ENCODE results near the gene CERK.

CERK gene

GRCh38 chr22:46672731-46673130, 65.3 kb downstream of the CERK start:
- Histone ChIP-seq H3K27ac (ENCODE audit: insufficient read depth in 1 of 2, low read depth in 1 of 2, low read length in 2 of 2, poor library complexity in 1 of 2, severe bottlenecking in 2 of 2) (no peak overlapping the region), H3K9me3 (ENCODE audit: control extremely low read depth in 1 of 5, control insufficient read depth in 4 of 5, insufficient read depth in 2 of 5, low read depth in 1 of 5, low read length in 4 of 5) (no peaks in the 10 kb centered on the region), H3K4me3 (ENCODE audit: control insufficient read depth in 1 of 7, extremely low read depth in 1 of 7, insufficient read depth in 4 of 7, low read depth in 2 of 7, low read length in 6 of 7) (peak overlapping the region in 1 of 7 experiments; percentile 16), H3K36me3 (ENCODE audit: control insufficient read depth in 4 of 4, insufficient read depth in 4 of 4, low read length in 3 of 4) (peaks cover 3 to 59% (median 33%) of the 10 kb centered on the region in 4 experiments), H3K4me1 (ENCODE audit: control extremely low read depth in 1 of 4, control insufficient read depth in 4 of 4, insufficient read depth in 4 of 4, low read length in 3 of 4) (peaks cover 0 to 60% (median 50%) of the 10 kb centered on the region in 4 experiments), H3K27me3 (replicated peaks in 2 of 5; ENCODE audit: control insufficient read depth in 4 of 5, insufficient read depth in 5 of 5, low read length in 4 of 5) (no peaks in the 10 kb centered on the region)
- ChIA-PET CTCF (interaction anchor here (0.8 to 1.5 kb wide), 2 partner anchors 13 to 109 kb away, joined by 3 to 4 read pairs; no protein-coding TSS in a partner anchor), POLR2A (interaction anchor here (0.6 to 1.1 kb wide), 2 partner anchors 17 to 600 kb away, joined by 3 to 4 read pairs; no protein-coding TSS in a partner anchor)
- WGBS (ENCODE audit: insufficient coverage) = 58% methylated on average over 15 of the region's 18 CpGs
- peak in 2 of 3 donors; percentile 49 to 67 for DNase-seq

- Histone ChIP-seq H3K27me3 (replicated peaks in 2 of 5; ENCODE audit: control insufficient read depth in 4 of 5, insufficient read depth in 5 of 5, low read length in 4 of 5) (no peaks in the 10 kb centered on the region), H3K4me3 (ENCODE audit: control insufficient read depth in 1 of 7, extremely low read depth in 1 of 7, insufficient read depth in 4 of 7, low read depth in 2 of 7, low read length in 6 of 7) (no peak overlapping the region), H3K4me1 (ENCODE audit: control extremely low read depth in 1 of 4, control insufficient read depth in 4 of 4, insufficient read depth in 4 of 4, low read length in 3 of 4) (peaks cover 0 to 52% (median 47%) of the 10 kb centered on the region in 4 experiments), H3K27ac (ENCODE audit: insufficient read depth in 1 of 2, low read depth in 1 of 2, low read length in 2 of 2, poor library complexity in 1 of 2, severe bottlenecking in 2 of 2) (no peak overlapping the region), H3K9me3 (ENCODE audit: control extremely low read depth in 1 of 5, control insufficient read depth in 4 of 5, insufficient read depth in 2 of 5, low read depth in 1 of 5, low read length in 4 of 5) (no peaks in the 10 kb centered on the region), H3K36me3 (ENCODE audit: control insufficient read depth in 4 of 4, insufficient read depth in 4 of 4, low read length in 3 of 4) (peaks cover 4 to 59% (median 32%) of the 10 kb centered on the region in 4 experiments)
- whole genome bisulfite sequencing (ENCODE audit: insufficient coverage) = 80% methylated on average over 15 of the region's 17 CpGs
- DNase-seq = no peak
- POLR2A ChIA-PET = interaction anchor here (1.1 kb wide), 1 partner anchor 16 kb away, joined by 3 read pairs; no protein-coding TSS in a partner anchor
- CTCF ChIA-PET = interaction anchor here (1.0 to 1.5 kb wide), 2 partner anchors 20 to 108 kb away, joined by 3 to 4 read pairs; no protein-coding TSS in a partner anchor
Measured at GRCh38 chr22:46671824-46672432, 66.1 kb downstream of the CERK start.

- Histone ChIP-seq H3K36me3 (ENCODE audit: control insufficient read depth in 4 of 4, insufficient read depth in 4 of 4, low read length in 3 of 4) (peaks cover 4 to 63% (median 52%) of the 10 kb centered on the region in 4 experiments), H3K9me3 (ENCODE audit: control extremely low read depth in 1 of 5, control insufficient read depth in 4 of 5, insufficient read depth in 2 of 5, low read depth in 1 of 5, low read length in 4 of 5) (no peaks in the 10 kb centered on the region), H3K27me3 (replicated peaks in 2 of 5; ENCODE audit: control insufficient read depth in 4 of 5, insufficient read depth in 5 of 5, low read length in 4 of 5) (no peaks in the 10 kb centered on the region), H3K4me1 (ENCODE audit: control extremely low read depth in 1 of 4, control insufficient read depth in 4 of 4, insufficient read depth in 4 of 4, low read length in 3 of 4) (peaks cover 0 to 26% (median 26%) of the 10 kb centered on the region in 4 experiments), H3K4me3 (ENCODE audit: control insufficient read depth in 1 of 7, extremely low read depth in 1 of 7, insufficient read depth in 4 of 7, low read depth in 2 of 7, low read length in 6 of 7) (no peak overlapping the region), H3K27ac (ENCODE audit: insufficient read depth in 1 of 2, low read depth in 1 of 2, low read length in 2 of 2, poor library complexity in 1 of 2, severe bottlenecking in 2 of 2) (no peak overlapping the region)
- WGBS (ENCODE audit: insufficient coverage) = 97% methylated on average over 5 of the region's 9 CpGs
- POLR2A ChIA-PET = interaction anchor here (0.7 kb wide), 1 partner anchor 16 kb away, joined by 5 read pairs; no protein-coding TSS in a partner anchor
- DNase-seq = no peak
- CTCF ChIA-PET = interaction anchor here (1.9 to 2.0 kb wide), 2 partner anchors 13 to 105 kb away, joined by 5 to 7 read pairs; no protein-coding TSS in a partner anchor
Measured at GRCh38 chr22:46669201-46669600, 68.9 kb downstream of the CERK start.

- Histone ChIP-seq H3K36me3 (ENCODE audit: control insufficient read depth in 4 of 4, insufficient read depth in 4 of 4, low read length in 3 of 4) (peaks cover 4 to 72% (median 55%) of the 10 kb centered on the region in 4 experiments), H3K9me3 (ENCODE audit: control extremely low read depth in 1 of 5, control insufficient read depth in 4 of 5, insufficient read depth in 2 of 5, low read depth in 1 of 5, low read length in 4 of 5) (no peaks in the 10 kb centered on the region), H3K27me3 (replicated peaks in 2 of 5; ENCODE audit: control insufficient read depth in 4 of 5, insufficient read depth in 5 of 5, low read length in 4 of 5) (no peaks in the 10 kb centered on the region), H3K27ac (ENCODE audit: insufficient read depth in 1 of 2, low read depth in 1 of 2, low read length in 2 of 2, poor library complexity in 1 of 2, severe bottlenecking in 2 of 2) (no peak overlapping the region), H3K4me3 (ENCODE audit: control insufficient read depth in 1 of 7, extremely low read depth in 1 of 7, insufficient read depth in 4 of 7, low read depth in 2 of 7, low read length in 6 of 7) (no peak overlapping the region), H3K4me1 (ENCODE audit: control extremely low read depth in 1 of 4, control insufficient read depth in 4 of 4, insufficient read depth in 4 of 4, low read length in 3 of 4) (peaks cover 0 to 15% (median 15%) of the 10 kb centered on the region in 4 experiments)
- WGBS (ENCODE audit: insufficient coverage) = 98% methylated on average over 20 of the region's 24 CpGs
- POLR2A ChIA-PET = no interaction called here
- CTCF ChIA-PET = interaction anchor here (1.9 to 2.0 kb wide), 2 partner anchors 14 to 104 kb away, joined by 5 to 7 read pairs; no protein-coding TSS in a partner anchor
- DNase-seq = no peak
Measured at GRCh38 chr22:46668116-46668515, 69.9 kb downstream of the CERK start.

- Histone ChIP-seq H3K4me1 (ENCODE audit: control extremely low read depth in 1 of 4, control insufficient read depth in 4 of 4, insufficient read depth in 4 of 4, low read length in 3 of 4) (peaks cover 0 to 7% (median 6%) of the 10 kb centered on the region in 4 experiments), H3K4me3 (ENCODE audit: control insufficient read depth in 1 of 7, extremely low read depth in 1 of 7, insufficient read depth in 4 of 7, low read depth in 2 of 7, low read length in 6 of 7) (no peak overlapping the region), H3K36me3 (ENCODE audit: control insufficient read depth in 4 of 4, insufficient read depth in 4 of 4, low read length in 3 of 4) (peaks cover 4 to 77% (median 57%) of the 10 kb centered on the region in 4 experiments), H3K9me3 (ENCODE audit: control extremely low read depth in 1 of 5, control insufficient read depth in 4 of 5, insufficient read depth in 2 of 5, low read depth in 1 of 5, low read length in 4 of 5) (no peaks in the 10 kb centered on the region), H3K27me3 (replicated peaks in 2 of 5; ENCODE audit: control insufficient read depth in 4 of 5, insufficient read depth in 5 of 5, low read length in 4 of 5) (no peaks in the 10 kb centered on the region), H3K27ac (ENCODE audit: insufficient read depth in 1 of 2, low read depth in 1 of 2, low read length in 2 of 2, poor library complexity in 1 of 2, severe bottlenecking in 2 of 2) (no peak overlapping the region)
- CTCF ChIA-PET = no interaction called here
- DNase-seq = no peak
- POLR2A ChIA-PET = no interaction called here
- 99% methylated on average over 10 of the region's 10 CpGs for WGBS (ENCODE audit: insufficient coverage)
Measured at GRCh38 chr22:46667245-46667623, 70.8 kb downstream of the CERK start.

GRCh38 chr22:46666577-46667244, 71.3 kb downstream of the CERK start:
- peaks cover 0 to 6% (median 2%) of the 10 kb centered on the region in 4 experiments for H3K4me1 ChIP-seq (ENCODE audit: control extremely low read depth in 1 of 4, control insufficient read depth in 4 of 4, insufficient read depth in 4 of 4, low read length in 3 of 4)
- DNase-seq = no peak
- no peaks in the 10 kb centered on the region for H3K27me3 ChIP-seq (replicated peaks in 2 of 5; ENCODE audit: control insufficient read depth in 4 of 5, insufficient read depth in 5 of 5, low read length in 4 of 5)
- no peak overlapping the region for H3K4me3 ChIP-seq (ENCODE audit: control insufficient read depth in 1 of 7, extremely low read depth in 1 of 7, insufficient read depth in 4 of 7, low read depth in 2 of 7, low read length in 6 of 7)
- no peaks in the 10 kb centered on the region for H3K9me3 ChIP-seq (ENCODE audit: control extremely low read depth in 1 of 5, control insufficient read depth in 4 of 5, insufficient read depth in 2 of 5, low read depth in 1 of 5, low read length in 4 of 5)
- WGBS (ENCODE audit: insufficient coverage) = 98% methylated on average over 15 of the region's 17 CpGs
- ChIA-PET CTCF (no interaction called here), POLR2A (no interaction called here)
- H3K36me3 ChIP-seq (ENCODE audit: control insufficient read depth in 4 of 4, insufficient read depth in 4 of 4, low read length in 3 of 4) = peaks cover 4 to 77% (median 57%) of the 10 kb centered on the region in 4 experiments
- H3K27ac ChIP-seq (ENCODE audit: insufficient read depth in 1 of 2, low read depth in 1 of 2, low read length in 2 of 2, poor library complexity in 1 of 2, severe bottlenecking in 2 of 2) = no peak overlapping the region
